Natural killer cell (primary cell): ENCODE data around the gene RASGRP4. TPM values are rescaled to one million over a fixed set of nuclear protein-coding genes. Genes with fewer than 3 reads are reported as not detected.
"Not testable (repeated sequence)": the region's sequence is repeated elsewhere in the genome, so short reads cannot be mapped to it uniquely, and the experiment has no call there.

Experiments
- ATAC-seq, 3 donors: fragments of 150-1000 bp in 2 of 3; fragments of 200-7000 bp in 1 of 3; cut with Tn5 transposase; 1 replicate in 1 of 3; 2 replicates in 2 of 3; pipeline ENCODE4 v1.10.0; 2021; ENCODE audit warnings: mild to moderate bottlenecking in 2 of 3, moderate library complexity in 2 of 3
- DNase-seq, 2 donors: peaks; one replicate each; pipeline versions ENCODE4 v3.0.0 to v3.0.0-alpha.2; 2013 to 2021; ENCODE audit warnings: mixed read lengths in 1 of 2
- H3K27ac ChIP-seq: one replicate; pipeline ENCODE4 v1.5.1; 2013; ENCODE audit warnings: mild to moderate bottlenecking, low read length
- H3K27me3 ChIP-seq: one replicate; pipeline ENCODE4 v1.6.1; 2013; ENCODE audit warnings: low read length; ENCODE audit not compliant: control insufficient read depth, insufficient read depth
- H3K36me3 ChIP-seq: one replicate; pipeline ENCODE4 v1.6.1; 2013; ENCODE audit warnings: low read length; ENCODE audit not compliant: control insufficient read depth, insufficient read depth
- H3K4me1 ChIP-seq: one replicate; pipeline ENCODE4 v1.6.1; 2013; ENCODE audit warnings: low read length; ENCODE audit not compliant: control insufficient read depth, insufficient read depth
- H3K4me3 ChIP-seq: one replicate; pipeline ENCODE4 v1.5.1; 2013; ENCODE audit warnings: low read length
- H3K9me3 ChIP-seq: one replicate; pipeline ENCODE4 v1.6.1; 2013; ENCODE audit warnings: low read length; ENCODE audit not compliant: control insufficient read depth, insufficient read depth
- H3K27ac Mint-ChIP-seq, 2 donors: one replicate each; pipeline ENCODE4 v1.8.0; 2022; ENCODE audit warnings: mild to moderate bottlenecking in 2 of 2, mixed read lengths in 2 of 2, moderate library complexity in 1 of 2
- H3K27me3 Mint-ChIP-seq, 2 donors: one replicate each; pipeline ENCODE4 v1.8.0; 2022; ENCODE audit warnings: low read depth in 2 of 2, mixed read lengths in 2 of 2
- H3K36me3 Mint-ChIP-seq: one replicate; pipeline ENCODE4 v1.8.0; 2022; ENCODE audit warnings: mixed read lengths
- H3K4me1 Mint-ChIP-seq, 2 donors: one replicate each; pipeline ENCODE4 v1.8.0; 2022; ENCODE audit warnings: mixed read lengths in 2 of 2
- H3K4me3 Mint-ChIP-seq: one replicate; pipeline ENCODE4 v1.8.0; 2022; ENCODE audit warnings: mild to moderate bottlenecking, moderate library complexity, mixed read lengths
- H3K9me3 Mint-ChIP-seq, 2 donors: one replicate each; pipeline ENCODE4 v1.8.0; 2022; ENCODE audit warnings: mixed read lengths in 2 of 2
- WGBS: methylation state at CpG from one replicate; pipeline ENCODE4 v1.1.7; 2013; ENCODE audit warnings: missing lambda C conversion rate; ENCODE audit not compliant: insufficient coverage; 5-methylcytosine and 5-hydroxymethylcytosine counted together
- intact Hi-C: fragments of 100-400 bp; cut with micrococcal nuclease; formaldehyde crosslinking; loops from one replicate; pipeline ENCODE4 v1.14.2; 2022
- total RNA-seq, 4 donors: library from RNA; stranded (reverse); fragments of 120-200 nt in 1 of 4; gene quantifications; one replicate each; pipeline versions ENCODE4 v1.2.3 to v1.2.4, GENCODE V29; 2013 to 2022
- TF ChIP-seq, protein P1 (sequence below): fragments of 200-600 bp; IDR thresholded peaks from one replicate; pipeline ENCODE4 v1.8.0; 2022; ENCODE audit warnings: antibody characterized with exemption

The RASGRP4 gene
- total RNA-seq, 3 donors from 2014 or later (not counting 1 experiment from before 2014, with no cell fraction given): 2.3 to 9.3 (median 5.7) TPM

DNA sequence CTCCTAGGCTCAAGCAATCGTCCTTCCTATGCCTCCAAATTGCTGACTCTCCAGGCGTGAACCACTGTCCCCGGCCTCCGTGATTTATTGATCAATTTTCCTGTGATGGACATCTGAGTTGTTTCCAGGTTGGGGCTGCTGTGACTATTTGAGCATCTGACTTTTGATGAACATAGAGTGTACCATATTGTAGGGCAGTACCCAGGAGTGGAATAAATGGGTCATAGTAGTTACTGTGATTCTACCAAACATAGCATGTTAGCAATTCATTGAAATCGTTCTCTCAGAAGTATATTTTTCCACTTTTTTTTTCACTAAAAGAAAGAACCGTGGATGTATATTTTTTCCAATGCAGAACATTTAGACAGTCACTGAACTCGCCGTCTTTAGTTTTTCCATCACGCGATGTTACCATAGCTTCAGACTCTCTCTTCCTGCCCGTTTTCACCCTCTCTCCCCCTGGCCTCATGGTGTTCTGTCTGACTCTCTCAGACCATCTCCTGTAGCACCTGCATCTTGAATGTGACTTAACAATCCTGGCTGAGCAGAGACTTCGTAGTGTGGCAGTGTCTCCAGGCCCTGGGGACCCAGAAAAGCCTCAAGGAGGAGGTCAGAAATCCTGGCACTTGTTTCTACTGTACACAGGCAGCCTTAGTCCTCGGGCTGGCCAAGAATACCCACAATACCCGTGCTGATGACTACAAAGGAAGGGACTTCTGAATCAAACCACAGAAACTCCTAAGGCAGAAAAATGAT is 3.2 kb upstream of the RASGRP4 start:
- Mint-ChIP-seq H3K4me3 (no peak overlapping the region), H3K27ac (no peak overlapping the region), H3K36me3 (no peaks in the 10 kb centered on the region), H3K9me3 (no peaks in the 10 kb centered on the region), H3K4me1 (peaks cover 11 to 23% of the 10 kb centered on the region in 2 donors), H3K27me3 (peaks cover 8 to 11% of the 10 kb centered on the region in 2 donors)
- no peak for DNase-seq
- Histone ChIP-seq H3K4me1 (peaks cover 16% of the 10 kb centered on the region), H3K4me3 (no peak overlapping the region), H3K27ac (no peak overlapping the region), H3K36me3 (no peaks in the 10 kb centered on the region), H3K9me3 (no peaks in the 10 kb centered on the region), H3K27me3 (peaks cover 6% of the 10 kb centered on the region)
- TF ChIP-seq, protein P1, sequence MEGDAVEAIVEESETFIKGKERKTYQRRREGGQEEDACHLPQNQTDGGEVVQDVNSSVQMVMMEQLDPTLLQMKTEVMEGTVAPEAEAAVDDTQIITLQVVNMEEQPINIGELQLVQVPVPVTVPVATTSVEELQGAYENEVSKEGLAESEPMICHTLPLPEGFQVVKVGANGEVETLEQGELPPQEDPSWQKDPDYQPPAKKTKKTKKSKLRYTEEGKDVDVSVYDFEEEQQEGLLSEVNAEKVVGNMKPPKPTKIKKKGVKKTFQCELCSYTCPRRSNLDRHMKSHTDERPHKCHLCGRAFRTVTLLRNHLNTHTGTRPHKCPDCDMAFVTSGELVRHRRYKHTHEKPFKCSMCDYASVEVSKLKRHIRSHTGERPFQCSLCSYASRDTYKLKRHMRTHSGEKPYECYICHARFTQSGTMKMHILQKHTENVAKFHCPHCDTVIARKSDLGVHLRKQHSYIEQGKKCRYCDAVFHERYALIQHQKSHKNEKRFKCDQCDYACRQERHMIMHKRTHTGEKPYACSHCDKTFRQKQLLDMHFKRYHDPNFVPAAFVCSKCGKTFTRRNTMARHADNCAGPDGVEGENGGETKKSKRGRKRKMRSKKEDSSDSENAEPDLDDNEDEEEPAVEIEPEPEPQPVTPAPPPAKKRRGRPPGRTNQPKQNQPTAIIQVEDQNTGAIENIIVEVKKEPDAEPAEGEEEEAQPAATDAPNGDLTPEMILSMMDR: no peak
- 63% methylated on average over 14 of the region's 14 CpGs for WGBS
- no peak for ATAC-seq
- intact Hi-C loops: no loop called here

DNA sequence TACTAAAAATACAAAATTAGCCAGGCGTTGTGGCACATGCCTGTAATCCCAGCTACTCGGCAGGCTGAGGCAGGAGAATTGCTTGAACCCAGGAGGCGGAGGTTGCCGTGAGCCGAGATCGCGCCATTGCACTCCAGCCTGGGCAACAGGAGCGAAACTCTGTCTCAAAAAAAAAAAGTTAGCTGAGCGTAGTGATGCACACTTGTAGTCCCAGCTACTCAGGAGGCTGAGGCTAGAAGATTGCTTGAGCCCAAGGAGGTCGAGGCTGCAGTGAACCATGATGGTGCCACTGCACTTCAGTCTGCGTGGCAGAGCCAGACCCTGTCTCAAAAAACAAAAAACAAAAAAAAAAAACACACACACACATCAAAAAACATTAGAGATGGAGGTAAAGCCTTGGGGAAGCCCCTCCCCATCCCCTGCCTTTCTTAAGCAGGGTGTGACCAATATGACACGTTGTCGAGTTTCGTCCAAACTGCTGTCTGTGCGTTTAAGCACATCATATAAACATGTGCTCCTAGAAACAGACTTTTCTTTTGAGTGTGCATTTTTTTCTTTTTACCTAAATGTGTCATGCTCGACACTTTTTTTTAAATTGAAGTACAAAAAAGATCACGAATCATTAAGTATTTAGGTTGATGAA is 1.1 kb upstream of the RASGRP4 start:
- 63% methylated on average over 15 of the region's 17 CpGs for WGBS
- H3K27me3 ChIP-seq, H3K27me3 Mint-ChIP-seq, H3K36me3 ChIP-seq, H3K9me3 Mint-ChIP-seq, ATAC-seq, H3K36me3 Mint-ChIP-seq, intact Hi-C loops, H3K27ac Mint-ChIP-seq, H3K9me3 ChIP-seq, H3K4me3 Mint-ChIP-seq, H3K4me1 ChIP-seq, H3K27ac ChIP-seq, H3K4me3 ChIP-seq: not testable (repeated sequence)
- H3K4me1 Mint-ChIP-seq: peaks cover 5 to 13% of the 10 kb centered on the region in 2 donors
- DNase-seq: peak in 1 of 2 donors; percentile 56

DNA sequence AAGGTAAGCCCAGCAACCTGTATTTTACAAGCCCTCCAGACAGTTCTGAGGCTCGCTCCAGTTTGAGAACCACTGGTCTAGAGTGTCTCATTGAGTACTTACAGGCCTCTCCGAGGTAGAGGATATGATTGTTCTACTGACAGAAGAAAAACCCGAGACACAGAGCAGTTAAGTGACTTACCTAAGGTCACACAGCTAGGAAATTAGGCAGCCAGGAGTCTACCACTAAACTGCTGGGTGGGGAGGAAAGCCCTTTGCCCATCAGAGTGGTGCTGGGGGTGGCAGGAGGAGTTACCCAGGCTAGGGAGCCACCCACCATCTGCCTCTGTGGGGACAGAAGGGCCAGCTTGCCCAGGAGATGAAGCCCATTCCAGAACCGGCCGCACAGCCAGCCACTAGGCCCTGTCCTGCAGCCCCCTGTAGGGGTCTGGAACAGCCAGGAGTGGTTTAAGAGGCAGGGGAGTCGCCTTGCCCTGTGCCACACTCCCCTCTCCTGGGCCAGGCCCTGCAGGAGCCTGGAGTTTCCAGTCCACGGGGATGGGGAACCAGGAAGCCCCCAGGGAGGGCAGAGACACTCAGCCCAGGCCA is 703 bp downstream of the RASGRP4 start:
- Histone ChIP-seq H3K9me3 (no peaks in the 10 kb centered on the region), H3K27ac (no peak overlapping the region), H3K4me1 (peaks cover 10% of the 10 kb centered on the region), H3K27me3 (no peaks in the 10 kb centered on the region), H3K4me3 (peak overlapping the region; percentile 9), H3K36me3 (no peaks in the 10 kb centered on the region)
- H3K27ac Mint-ChIP-seq: no peak overlapping the region
- H3K4me1 Mint-ChIP-seq: peaks cover 5 to 13% of the 10 kb centered on the region in 2 donors
- TF ChIP-seq, protein P1: no peak
- H3K27me3 Mint-ChIP-seq: peaks cover 5 to 6% of the 10 kb centered on the region in 2 donors
- ATAC-seq (no peak), DNase-seq (no peak)
- H3K9me3 Mint-ChIP-seq: no peaks in the 10 kb centered on the region
- no peaks in the 10 kb centered on the region for H3K36me3 Mint-ChIP-seq
- peak overlapping the region; percentile 47 for H3K4me3 Mint-ChIP-seq
- WGBS: 81% methylated on average over 7 of the region's 7 CpGs
- intact Hi-C loops: no loop called here

DNA sequence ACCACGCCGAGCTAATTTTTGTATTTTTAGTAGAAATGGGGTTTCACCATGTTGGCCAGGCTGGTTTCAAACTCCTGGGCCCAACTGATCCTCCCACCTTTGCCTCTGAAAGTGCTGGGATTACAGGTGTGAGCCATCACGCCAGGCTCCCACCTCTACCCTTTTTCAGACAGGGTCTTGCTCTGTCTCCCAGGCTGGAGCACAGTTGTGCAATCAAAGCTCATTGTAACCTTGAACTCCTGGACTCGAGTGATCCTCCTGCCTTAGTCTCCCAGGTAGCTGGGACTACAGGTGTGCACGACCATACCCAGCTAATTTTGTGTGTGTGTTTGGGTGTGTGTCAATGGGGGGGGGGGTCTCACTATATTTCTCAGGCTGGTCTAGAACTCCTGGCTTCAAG is 1.7 kb downstream of the RASGRP4 start:
- no peaks in the 10 kb centered on the region for H3K36me3 Mint-ChIP-seq
- H3K4me1 Mint-ChIP-seq: peaks cover 5 to 13% of the 10 kb centered on the region in 2 donors
- intact Hi-C loops: no loop called here
- no peak overlapping the region for H3K4me3 ChIP-seq
- no peak overlapping the region for H3K4me3 Mint-ChIP-seq
- no peaks in the 10 kb centered on the region for H3K27me3 ChIP-seq
- no peak overlapping the region for H3K27ac ChIP-seq
- no peak overlapping the region for H3K27ac Mint-ChIP-seq
- TF ChIP-seq, protein P1: no peak
- peaks cover 10% of the 10 kb centered on the region for H3K4me1 ChIP-seq
- peaks cover under 1 to 5% of the 10 kb centered on the region in 2 donors for H3K27me3 Mint-ChIP-seq
- WGBS: 81% methylated on average over 4 of the region's 5 CpGs
- H3K36me3 ChIP-seq: no peaks in the 10 kb centered on the region
- H3K9me3 Mint-ChIP-seq: no peaks in the 10 kb centered on the region
- ATAC-seq (no peak), DNase-seq (no peak)
- no peaks in the 10 kb centered on the region for H3K9me3 ChIP-seq
